Prostate gland (tissue), 2 donors: ENCODE data around the gene SCRN2. TPM values are rescaled to one million over a fixed set of nuclear protein-coding genes. Genes with fewer than 3 reads are reported as not detected.

Source experiments
- DNase-seq: peaks from one replicate; pipeline ENCODE4 v3.0.0-alpha.2; 2019; ENCODE audit warnings: low spot score
- H3K27ac ChIP-seq, 2 donors: fragments of 200-600 bp; sonication (generic); 2 replicates each; pipeline ENCODE4 v1.5.1; 2017 to 2019
- H3K27me3 ChIP-seq: fragments of 200-600 bp; sonication (generic); replicated peaks from 2 replicates; pipeline ENCODE4 v1.5.1; 2019; ENCODE audit not compliant: insufficient read depth
- H3K36me3 ChIP-seq, 2 donors: fragments of 200-600 bp; sonication (generic); 1 replicate in 1 of 2; 2 replicates in 1 of 2; pipeline versions ENCODE4 v1.5.1 to v1.8.1; 2017 to 2019
- H3K4me1 ChIP-seq: fragments of 200-600 bp; sonication (generic); replicated peaks from 2 replicates; pipeline ENCODE4 v1.5.1; 2019
- H3K4me3 ChIP-seq, 2 donors: fragments of 200-600 bp; sonication (generic); 2 replicates each; pipeline ENCODE4 v1.5.1; 2017 to 2019
- H3K9me3 ChIP-seq: fragments of 200-600 bp; sonication (generic); 2 replicates; pipeline ENCODE4 v1.5.1; 2017
- CTCF ChIP-seq, 4 experiments: fragments of 200-600 bp in 2 of 4; fragments of 450-650 bp in 2 of 4; sonication (generic) in 2 of 4; IDR thresholded peaks; 1 replicate in 3 of 4; 2 replicates in 1 of 4; pipeline ENCODE4 v1.5.1; 2016 to 2019; ENCODE audit warnings: antibody characterized with exemption in 4 of 4, mild to moderate bottlenecking in 2 of 4, moderate library complexity in 2 of 4
- POLR2A ChIP-seq: fragments of 450-650 bp; IDR thresholded peaks from one replicate; pipeline ENCODE4 v1.6.1; 2016; ENCODE audit warnings: antibody characterized with exemption, mild to moderate bottlenecking
- POLR2AphosphoS5 ChIP-seq: sonication (generic); formaldehyde crosslinking; IDR thresholded peaks from one replicate; pipeline ENCODE4 v1.6.1; 2017; ENCODE audit warnings: antibody characterized with exemption
- WGBS: methylation state at CpG from one replicate; pipeline ENCODE4 v1.1.5; 2018; 5-methylcytosine and 5-hydroxymethylcytosine counted together
- intact Hi-C: fragments of 100-400 bp; cut with DNase I; formaldehyde crosslinking; loops from one replicate; pipeline ENCODE4 v1.14.2; 2022
- total RNA-seq, 2 donors: library from RNA; depleted of rRNA; stranded (reverse); fragments of >200 nt; gene quantifications; one replicate each; pipeline ENCODE4 v1.1.0, GENCODE V29; 2016

The SCRN2 gene
- total RNA-seq, 2 donors from 2014 or later: 32.6 to 44.4 TPM

- no peak for DNase-seq
- intact Hi-C loops: no loop called here
- TF ChIP-seq POLR2A: no peak
- TF ChIP-seq POLR2AphosphoS5: no peak
- no peak for TF ChIP-seq CTCF (IDR thresholded peaks at IDR 0.05)
- Histone ChIP-seq H3K9me3 (no peaks in the 10 kb centered on the region), H3K27me3 (no peaks in the 10 kb centered on the region), H3K4me3 (no peak overlapping the region), H3K4me1 (no peaks in the 10 kb centered on the region), H3K36me3 (no peaks in the 10 kb centered on the region), H3K27ac (no peak overlapping the region)
- WGBS: 17% methylated on average over 3 of the region's 3 CpGs
Measured at GRCh38 chr17:47855737-47856136, 14.7 kb upstream of the SCRN2 start.

- no peak overlapping the region for H3K4me3 ChIP-seq
- intact Hi-C loops: no loop called here
- H3K27me3 ChIP-seq: no peaks in the 10 kb centered on the region
- H3K36me3 ChIP-seq: no peaks in the 10 kb centered on the region
- no peak for TF ChIP-seq CTCF (IDR thresholded peaks at IDR 0.05)
- no peak for TF ChIP-seq POLR2AphosphoS5
- no peak for TF ChIP-seq POLR2A
- H3K4me1 ChIP-seq: no peaks in the 10 kb centered on the region
- H3K9me3 ChIP-seq: no peaks in the 10 kb centered on the region
- DNase-seq: no peak
- WGBS: 52% methylated on average over 5 of the region's 5 CpGs
- H3K27ac ChIP-seq: no peak overlapping the region
Measured at GRCh38 chr17:47853616-47854015, 12.5 kb upstream of the SCRN2 start.

- intact Hi-C loops: no loop called here
- WGBS: 55% methylated on average over 32 of the region's 32 CpGs
Measured at GRCh38 chr17:47852113-47852949, 11.3 kb upstream of the SCRN2 start.

GRCh38 chr17:47851764-47852112 is 10.7 kb upstream of the SCRN2 start:
- Histone ChIP-seq H3K4me1 (no peaks in the 10 kb centered on the region), H3K9me3 (no peaks in the 10 kb centered on the region), H3K4me3 (no peak overlapping the region), H3K36me3 (no peaks in the 10 kb centered on the region), H3K27ac (no peak overlapping the region), H3K27me3 (peaks cover 5% of the 10 kb centered on the region)
- DNase-seq: no peak
- 65% methylated on average over 11 of the region's 11 CpGs for WGBS
- TF ChIP-seq POLR2A: no peak
- no peak for TF ChIP-seq POLR2AphosphoS5
- no peak for TF ChIP-seq CTCF (IDR thresholded peaks at IDR 0.05)
- intact Hi-C loops: no loop called here

More at GRCh38 chr17:47852113-47852949, 11.3 kb upstream of the SCRN2 start:
- peaks cover 5% of the 10 kb centered on the region for H3K27me3 ChIP-seq
- TF ChIP-seq CTCF (IDR thresholded peaks at IDR 0.05) (no peak), POLR2AphosphoS5 (no peak), POLR2A (no peak)
- H3K9me3 ChIP-seq: no peaks in the 10 kb centered on the region
- no peaks in the 10 kb centered on the region for H3K4me1 ChIP-seq
- no peak overlapping the region for H3K4me3 ChIP-seq
- no peak for DNase-seq
- no peaks in the 10 kb centered on the region for H3K36me3 ChIP-seq
- no peak overlapping the region for H3K27ac ChIP-seq
